Sigmoid colon (tissue), 4 donors: ENCODE results near the gene RXFP4.

Source experiments
- CTCF ChIP-seq, 4 experiments: fragments of 450-650 bp in 3 of 4; fragments of 200-600 bp in 1 of 4; IDR thresholded peaks; one replicate each; pipeline ENCODE4 v1.5.1; 2016 to 2019; ENCODE audit warnings: antibody characterized with exemption in 4 of 4, mild to moderate bottlenecking in 3 of 4, moderate library complexity in 2 of 4
- POLR2A ChIP-seq, 2 donors: fragments of 450-650 bp; IDR thresholded peaks; one replicate each; pipeline ENCODE4 v1.6.1; 2016; ENCODE audit warnings: antibody characterized with exemption in 2 of 2, mild to moderate bottlenecking in 2 of 2, moderate library complexity in 2 of 2
- POLR2AphosphoS5 ChIP-seq, 4 donors: sonication (generic); formaldehyde crosslinking; IDR thresholded peaks; one replicate each; pipeline ENCODE4 v1.6.1; 2017; ENCODE audit warnings: antibody characterized with exemption in 4 of 4

GRCh38 chr1:155981266-155982088 lies 40.0 kb downstream of the RXFP4 start:
- TF ChIP-seq POLR2A (IDR thresholded peaks at IDR 0.05) (no peak), CTCF (IDR thresholded peaks at IDR 0.05) (no peak), POLR2AphosphoS5 (IDR thresholded peaks at IDR 0.05) (no peak)
